Gastroesophageal sphincter (tissue), 3 donors: Measurements from ENCODE around the gene ZNF692.

Experiments
- POLR2A ChIP-seq, 2 donors: fragments of 450-650 bp; IDR thresholded peaks; one replicate each; pipeline ENCODE4 v1.6.1; 2017; ENCODE audit warnings: antibody characterized with exemption in 2 of 2, mild to moderate bottlenecking in 2 of 2, moderate library complexity in 1 of 2
- POLR2AphosphoS5 ChIP-seq: sonication (generic); formaldehyde crosslinking; IDR thresholded peaks from one replicate; pipeline ENCODE4 v1.6.1; 2017; ENCODE audit warnings: antibody characterized with exemption
- TF ChIP-seq, protein P1 (sequence below), 4 experiments: fragments of 200-600 bp in 2 of 4; fragments of 450-650 bp in 2 of 4; sonication (generic) in 1 of 4; IDR thresholded peaks; one replicate each; pipeline ENCODE4 v1.5.1; 2017 to 2019; ENCODE audit warnings: antibody characterized with exemption in 4 of 4, mild to moderate bottlenecking in 2 of 4, moderate library complexity in 2 of 4

DNA sequence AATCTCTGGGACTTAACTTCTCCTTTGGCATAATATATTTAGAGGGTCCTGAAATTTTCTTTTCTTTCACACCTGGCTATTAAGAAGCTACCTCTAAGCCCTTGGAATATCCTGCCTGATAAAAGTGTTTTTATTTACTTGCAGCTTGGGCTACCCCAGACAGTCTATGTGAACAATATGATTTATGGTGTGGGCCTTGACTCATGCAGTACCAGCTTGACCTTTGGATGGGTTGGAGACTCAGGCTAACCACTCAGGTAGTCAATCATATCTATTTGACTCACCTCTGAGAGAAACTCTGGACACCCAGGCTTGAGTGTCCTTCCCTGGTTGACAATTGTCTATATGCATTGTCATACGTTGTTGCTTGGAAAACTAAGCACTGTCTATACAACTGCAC lies 33.7 kb upstream of the ZNF692 start:
- TF ChIP-seq, protein P1, sequence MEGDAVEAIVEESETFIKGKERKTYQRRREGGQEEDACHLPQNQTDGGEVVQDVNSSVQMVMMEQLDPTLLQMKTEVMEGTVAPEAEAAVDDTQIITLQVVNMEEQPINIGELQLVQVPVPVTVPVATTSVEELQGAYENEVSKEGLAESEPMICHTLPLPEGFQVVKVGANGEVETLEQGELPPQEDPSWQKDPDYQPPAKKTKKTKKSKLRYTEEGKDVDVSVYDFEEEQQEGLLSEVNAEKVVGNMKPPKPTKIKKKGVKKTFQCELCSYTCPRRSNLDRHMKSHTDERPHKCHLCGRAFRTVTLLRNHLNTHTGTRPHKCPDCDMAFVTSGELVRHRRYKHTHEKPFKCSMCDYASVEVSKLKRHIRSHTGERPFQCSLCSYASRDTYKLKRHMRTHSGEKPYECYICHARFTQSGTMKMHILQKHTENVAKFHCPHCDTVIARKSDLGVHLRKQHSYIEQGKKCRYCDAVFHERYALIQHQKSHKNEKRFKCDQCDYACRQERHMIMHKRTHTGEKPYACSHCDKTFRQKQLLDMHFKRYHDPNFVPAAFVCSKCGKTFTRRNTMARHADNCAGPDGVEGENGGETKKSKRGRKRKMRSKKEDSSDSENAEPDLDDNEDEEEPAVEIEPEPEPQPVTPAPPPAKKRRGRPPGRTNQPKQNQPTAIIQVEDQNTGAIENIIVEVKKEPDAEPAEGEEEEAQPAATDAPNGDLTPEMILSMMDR (IDR thresholded peaks at IDR 0.05): no peak
- TF ChIP-seq POLR2A (IDR thresholded peaks at IDR 0.05) (no peak), POLR2AphosphoS5 (no peak)
